Camera-type eye (tissue), 1 donor: Measurements from ENCODE around the gene ZNF454. TPM values are rescaled to one million over a fixed set of nuclear protein-coding genes. Genes with fewer than 3 reads are reported as not detected.

Source experiments
- total RNA-seq: library from RNA; depleted of rRNA; stranded (reverse); fragments of >200 nt; gene quantifications from one replicate; pipeline ENCODE4 v1.2.3, GENCODE V29; 2014

Gene ZNF454
- total RNA-seq, result 21.7 TPM

GRCh38 chr5:178940569-178941360, at the start of gene ZNF454:
ZNF454 (plus strand) TSS chr5:178941198; CDS start chr5:178942792, 1,594 bp downstream.

DNA sequence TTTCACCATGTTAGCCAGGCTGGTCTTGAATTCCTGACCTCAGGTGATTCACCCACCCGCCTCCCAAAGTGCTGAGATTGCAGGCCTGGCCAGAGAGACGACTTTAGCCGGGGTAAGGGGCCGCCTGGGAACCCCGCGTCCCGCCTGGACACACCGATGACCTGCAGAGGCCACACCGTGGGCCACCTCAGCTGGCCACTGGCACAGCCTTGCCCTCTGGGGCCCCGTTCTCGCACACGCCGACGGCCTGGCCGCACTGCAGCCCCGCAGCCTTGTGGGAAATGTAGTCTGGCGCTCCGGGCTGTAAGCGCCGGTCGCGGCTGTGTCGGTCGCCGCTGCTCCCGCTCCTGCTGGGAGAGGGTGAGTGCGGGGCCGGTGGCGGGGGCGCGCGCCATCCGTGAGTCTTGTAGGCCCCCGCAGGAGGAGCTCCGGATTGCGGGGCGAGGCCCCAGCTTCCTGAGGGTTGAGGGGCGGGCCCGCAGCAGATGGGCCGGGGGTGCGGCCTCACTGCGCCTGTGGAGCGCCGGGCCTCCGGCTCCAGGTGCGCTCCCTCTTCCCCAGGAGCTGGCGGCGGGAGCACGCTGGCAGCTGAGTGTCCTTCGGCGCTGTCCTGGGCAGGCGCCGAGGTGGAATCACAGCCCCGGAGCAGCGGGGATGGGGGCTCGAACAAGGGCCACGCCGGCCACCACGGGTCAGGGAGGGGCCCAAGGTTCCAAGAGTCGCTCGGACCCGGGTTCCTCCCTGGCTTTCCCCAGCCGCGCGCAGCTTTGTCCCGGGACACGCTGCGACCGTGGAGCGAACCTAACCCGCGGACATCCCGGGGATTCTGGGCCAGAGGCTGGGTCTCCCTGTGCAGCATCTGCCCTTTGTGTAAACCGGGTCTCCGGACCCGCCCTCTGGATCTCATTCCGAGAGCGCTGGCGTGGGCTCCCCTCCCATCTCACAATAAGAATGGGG, 45.1 kb upstream of the ZNF454 start, which contains the start of gene ZFP2:
TSS of gene ZFP2 (plus strand) at position 299 of the 957 bp plus-strand sequence. CDS start 35,401 bp downstream, outside the sequence.

DNA sequence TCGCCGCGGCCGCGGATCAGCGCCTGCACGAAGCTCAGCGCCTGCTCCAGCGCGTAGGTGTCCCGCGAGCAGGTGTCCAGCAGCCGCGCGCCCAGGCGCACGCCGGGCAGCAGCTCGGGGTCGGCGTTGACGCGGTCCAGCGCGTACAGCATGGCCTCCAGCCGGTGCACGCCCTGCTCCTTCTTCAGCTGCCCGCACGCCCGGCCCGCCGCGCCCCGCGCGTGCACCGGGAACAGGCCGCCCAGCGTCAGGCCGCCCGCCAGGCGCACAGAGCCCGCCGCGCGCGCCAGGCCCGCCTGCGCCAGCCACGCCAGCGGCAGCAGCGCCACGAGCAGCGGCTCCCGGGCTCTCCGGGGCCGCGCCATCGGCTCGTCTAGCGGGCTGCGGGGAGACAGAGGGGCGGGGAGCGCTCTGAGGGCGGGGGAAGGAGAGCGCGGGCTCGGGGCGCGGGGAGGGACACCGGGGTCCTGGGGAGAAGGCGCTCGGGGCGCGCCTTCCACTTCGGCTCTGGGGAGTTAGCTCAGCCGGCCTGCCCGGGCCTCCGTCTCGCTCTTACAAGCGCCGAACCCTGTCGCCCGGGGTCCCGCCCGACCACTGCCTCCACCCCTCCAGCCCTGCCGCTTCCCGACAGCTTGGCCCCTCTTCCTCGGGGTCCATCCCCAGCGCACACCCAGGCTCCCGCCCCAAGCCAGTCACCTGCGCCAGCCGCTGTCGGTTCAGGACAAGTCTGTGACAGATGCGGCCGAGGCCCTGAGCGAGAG, 53.8 kb downstream of the ZNF454 start, which contains the start of gene GRM6:
TSS of gene GRM6 (minus strand) at position 741 of the 761 bp plus-strand sequence. CDS start at position 365, 376 bp downstream.

Other genes starting within 250 kb of the ZNF454 start
- 18.9 TPM for gene ZNF354A, start 210.5 kb upstream of the ZNF454 start, total RNA-seq
- gene ZNF354B, start 81.2 kb upstream of the ZNF454 start, total RNA-seq, result 48.2 TPM
- gene ZFP2, start 45.3 kb upstream of the ZNF454 start, total RNA-seq, result 7.1 TPM
- gene GRM6, start 54.1 kb downstream of the ZNF454 start, total RNA-seq, result 38.8 TPM
- 20.3 TPM for gene ZNF879, start 82.6 kb downstream of the ZNF454 start, total RNA-seq
- gene ZNF354C, start 119.2 kb downstream of the ZNF454 start, total RNA-seq, result 38.3 TPM